SU-DHL-6 (cell line): ENCODE data around the gene FKBP9.

ENCODE experiments used
- H2AFZ ChIP-seq: fragments of 200-600 bp; sonication (generic); 2 replicates; pipeline ENCODE4 v1.6.1; 2014; ENCODE audit warnings: low read depth, mild to moderate bottlenecking, moderate library complexity, mixed read lengths, antibody characterized with exemption, low read length; ENCODE audit not compliant: severe bottlenecking
- H3F3A ChIP-seq: fragments of 200-600 bp; shearing (Covaris generic); 2 replicates; pipeline ENCODE4 v1.6.0; 2016; ENCODE audit warnings: antibody characterized with exemption, mild to moderate bottlenecking; ENCODE audit not compliant: insufficient read depth
- H3K27ac ChIP-seq: fragments of 200-600 bp; sonication (generic); 2 replicates; pipeline ENCODE4 v1.5.1; 2016; ENCODE audit warnings: low read depth, mild to moderate bottlenecking, low read length, moderate library complexity, mixed read lengths
- H3K27me3 ChIP-seq: fragments of 200-600 bp; sonication (generic), shearing (Covaris generic); 2 replicates; pipeline ENCODE4 v1.6.0; 2014; ENCODE audit warnings: mild to moderate bottlenecking, low read length
- H3K36me3 ChIP-seq: fragments of 200-600 bp; sonication (generic); 2 replicates; pipeline ENCODE4 v1.6.1; 2014; ENCODE audit warnings: mild to moderate bottlenecking, low read length, mixed read lengths
- H3K4me2 ChIP-seq: fragments of 300-600, 200-600 bp; shearing (Covaris generic), sonication (generic); 2 replicates; pipeline ENCODE4 v1.6.0; 2014; ENCODE audit warnings: low read length, low read depth, mild to moderate bottlenecking; ENCODE audit not compliant: poor library complexity, severe bottlenecking
- H3K4me3 ChIP-seq: fragments of 200-600 bp; sonication (generic); 2 replicates; pipeline ENCODE4 v1.5.1; 2014; ENCODE audit warnings: antibody characterized with exemption, low read length, mild to moderate bottlenecking, mixed read lengths; ENCODE audit not compliant: insufficient read depth, poor library complexity, severe bottlenecking
- H3K79me2 ChIP-seq: fragments of 200-600 bp; sonication (generic); 2 replicates; pipeline ENCODE4 v1.6.1; 2014; ENCODE audit warnings: mild to moderate bottlenecking, low read length, moderate library complexity; ENCODE audit not compliant: insufficient read depth
- H3K9ac ChIP-seq: fragments of 200-600 bp; sonication (generic); 2 replicates; pipeline ENCODE4 v1.7.0; 2014; ENCODE audit warnings: mild to moderate bottlenecking, low read length
- H3K9me2 ChIP-seq: fragments of 200-600 bp; sonication (generic); replicated peaks from 2 replicates; pipeline ENCODE4 v1.6.1; 2014; ENCODE audit warnings: low read length; ENCODE audit not compliant: insufficient read depth
- H3K9me3 ChIP-seq: fragments of 200-600 bp; sonication (generic); 2 replicates; pipeline ENCODE4 v1.6.1; 2014; ENCODE audit warnings: low read length, mixed read lengths; ENCODE audit not compliant: insufficient read depth
- H4K20me1 ChIP-seq: fragments of 200-600 bp; sonication (generic); 2 replicates; pipeline ENCODE4 v1.6.1; 2014; ENCODE audit warnings: low read depth, mild to moderate bottlenecking, antibody characterized with exemption, low read length, moderate library complexity, mixed read lengths
- EZH2phosphoT487 ChIP-seq: fragments of 200-600 bp; sonication (generic), shearing (Covaris generic); conservative IDR thresholded peaks from 2 replicates; pipeline ENCODE4 v1.6.1; 2018; ENCODE audit warnings: mild to moderate bottlenecking, antibody characterized with exemption, low read length, moderate library complexity, mixed read lengths
- TF ChIP-seq, protein P1 (sequence below): fragments of 200-600 bp; sonication (generic); IDR thresholded peaks from one replicate; pipeline ENCODE4 v1.5.1; 2017; ENCODE audit warnings: antibody characterized with exemption, mild to moderate bottlenecking, low read length, moderate library complexity; ENCODE audit not compliant: insufficient read depth, poor library complexity, severe bottlenecking

The FKBP9 gene

DNA sequence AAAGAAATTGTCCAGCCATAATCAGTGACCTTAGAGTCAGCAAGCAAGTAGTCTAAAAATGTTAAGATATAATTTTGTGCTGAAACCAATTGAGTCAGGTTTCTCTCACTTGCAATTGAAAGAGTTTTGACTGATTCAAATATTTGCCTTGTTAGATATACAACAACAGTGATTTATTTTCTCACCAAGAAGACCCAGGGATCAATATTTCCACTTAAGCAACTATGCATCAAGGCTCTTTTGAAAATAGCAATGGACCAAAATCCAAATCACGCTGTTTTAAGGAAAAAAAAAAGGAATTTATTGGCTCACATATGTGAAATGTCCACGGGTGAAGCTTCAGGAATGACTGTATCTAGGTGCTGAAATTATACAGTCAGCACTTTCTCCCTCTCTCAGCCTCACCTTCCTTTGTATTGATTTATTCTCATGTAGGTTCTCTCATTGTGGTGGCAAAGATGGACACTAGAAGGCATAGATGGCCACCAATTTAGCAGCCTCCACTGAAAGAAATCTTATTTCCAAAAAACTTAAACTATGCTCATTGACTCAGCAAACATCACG, 9.7 kb upstream of the FKBP9 start:
- Histone ChIP-seq H3K9me3 (peaks cover 24% of the 10 kb centered on the region), H3F3A (no peaks in the 10 kb centered on the region), H3K27me3 (no peaks in the 10 kb centered on the region), H3K9ac (no peak overlapping the region), H3K4me3 (no peak overlapping the region), H3K36me3 (no peaks in the 10 kb centered on the region), H4K20me1 (no peaks in the 10 kb centered on the region), H2AFZ (no peak overlapping the region), H3K9me2 (no peaks in the 10 kb centered on the region), H3K79me2 (no peaks in the 10 kb centered on the region), H3K27ac (no peak overlapping the region), H3K4me2 (no peak overlapping the region)
- no peak for TF ChIP-seq EZH2phosphoT487
- TF ChIP-seq, protein P1, sequence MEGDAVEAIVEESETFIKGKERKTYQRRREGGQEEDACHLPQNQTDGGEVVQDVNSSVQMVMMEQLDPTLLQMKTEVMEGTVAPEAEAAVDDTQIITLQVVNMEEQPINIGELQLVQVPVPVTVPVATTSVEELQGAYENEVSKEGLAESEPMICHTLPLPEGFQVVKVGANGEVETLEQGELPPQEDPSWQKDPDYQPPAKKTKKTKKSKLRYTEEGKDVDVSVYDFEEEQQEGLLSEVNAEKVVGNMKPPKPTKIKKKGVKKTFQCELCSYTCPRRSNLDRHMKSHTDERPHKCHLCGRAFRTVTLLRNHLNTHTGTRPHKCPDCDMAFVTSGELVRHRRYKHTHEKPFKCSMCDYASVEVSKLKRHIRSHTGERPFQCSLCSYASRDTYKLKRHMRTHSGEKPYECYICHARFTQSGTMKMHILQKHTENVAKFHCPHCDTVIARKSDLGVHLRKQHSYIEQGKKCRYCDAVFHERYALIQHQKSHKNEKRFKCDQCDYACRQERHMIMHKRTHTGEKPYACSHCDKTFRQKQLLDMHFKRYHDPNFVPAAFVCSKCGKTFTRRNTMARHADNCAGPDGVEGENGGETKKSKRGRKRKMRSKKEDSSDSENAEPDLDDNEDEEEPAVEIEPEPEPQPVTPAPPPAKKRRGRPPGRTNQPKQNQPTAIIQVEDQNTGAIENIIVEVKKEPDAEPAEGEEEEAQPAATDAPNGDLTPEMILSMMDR: no peak

DNA sequence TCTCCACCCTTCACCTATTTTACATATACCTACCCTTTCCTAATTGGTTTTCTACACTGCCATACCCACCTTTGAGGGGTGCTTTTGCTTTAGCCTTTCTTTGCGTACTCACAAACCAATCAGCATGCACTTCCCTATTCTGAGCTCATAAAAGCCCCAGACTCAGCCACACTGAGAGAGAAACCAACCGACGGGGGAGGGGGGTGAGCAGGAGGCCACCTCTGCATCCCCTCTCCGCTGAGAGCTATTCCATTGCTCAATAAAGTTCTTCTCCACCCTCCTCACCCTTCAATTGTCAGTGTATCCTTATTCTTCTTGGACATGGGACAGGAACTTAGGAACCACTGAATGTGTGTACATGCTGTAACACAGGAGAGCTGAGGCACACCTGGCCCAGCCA, 9.0 kb upstream of the FKBP9 start:
- no peak overlapping the region for H2AFZ ChIP-seq
- H3K27ac ChIP-seq: no peak overlapping the region
- no peaks in the 10 kb centered on the region for H3F3A ChIP-seq
- no peaks in the 10 kb centered on the region for H3K9me2 ChIP-seq
- H3K9ac ChIP-seq: no peak overlapping the region
- no peaks in the 10 kb centered on the region for H3K27me3 ChIP-seq
- H3K4me2 ChIP-seq: no peak overlapping the region
- no peaks in the 10 kb centered on the region for H3K79me2 ChIP-seq
- no peaks in the 10 kb centered on the region for H3K36me3 ChIP-seq
- no peak for TF ChIP-seq EZH2phosphoT487
- TF ChIP-seq, protein P1: no peak
- no peaks in the 10 kb centered on the region for H4K20me1 ChIP-seq
- peaks cover 24% of the 10 kb centered on the region for H3K9me3 ChIP-seq
- H3K4me3 ChIP-seq: no peak overlapping the region

DNA sequence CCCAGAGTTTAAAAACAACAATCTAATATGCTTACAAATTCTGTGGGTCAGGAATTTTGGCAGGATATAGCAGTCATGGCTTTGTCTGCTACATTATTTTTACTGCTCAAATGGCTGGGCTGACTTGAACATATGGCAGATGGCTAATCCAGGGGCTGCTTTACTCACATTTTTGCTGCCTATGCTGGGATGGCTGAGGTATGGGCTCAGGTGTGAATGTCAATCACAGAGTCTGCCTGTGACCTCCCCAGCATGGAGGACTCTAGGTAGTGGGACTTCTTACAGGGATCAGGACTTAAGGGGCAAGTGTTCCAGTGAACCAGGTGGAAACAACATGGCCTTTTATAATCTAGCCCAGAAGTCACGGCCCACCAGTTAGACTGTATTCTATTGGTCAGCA, 4.4 kb upstream of the FKBP9 start:
- no peaks in the 10 kb centered on the region for H3F3A ChIP-seq
- H3K27ac ChIP-seq: no peak overlapping the region
- no peak overlapping the region for H2AFZ ChIP-seq
- no peaks in the 10 kb centered on the region for H3K36me3 ChIP-seq
- H3K79me2 ChIP-seq: no peaks in the 10 kb centered on the region
- no peaks in the 10 kb centered on the region for H4K20me1 ChIP-seq
- no peaks in the 10 kb centered on the region for H3K9me2 ChIP-seq
- no peaks in the 10 kb centered on the region for H3K27me3 ChIP-seq
- peaks cover 14% of the 10 kb centered on the region for H3K9me3 ChIP-seq
- H3K4me3 ChIP-seq: no peak overlapping the region
- no peak overlapping the region for H3K9ac ChIP-seq
- no peak for TF ChIP-seq EZH2phosphoT487
- TF ChIP-seq, protein P1: no peak
- H3K4me2 ChIP-seq: no peak overlapping the region
